DOHH2 (cell line): ENCODE results near the gene MPRIP.

Source experiments
- H3F3A ChIP-seq: fragments of 200-600 bp; sonication (generic), shearing (Covaris generic); 2 replicates; pipeline ENCODE4 v1.6.0; 2016; ENCODE audit warnings: antibody characterized with exemption, mild to moderate bottlenecking; ENCODE audit not compliant: control insufficient read depth, insufficient read depth
- H3K27ac ChIP-seq: fragments of 200-600 bp; sonication (generic); 2 replicates; pipeline ENCODE4 v1.5.1; 2014; ENCODE audit warnings: low read depth, mild to moderate bottlenecking, low read length, moderate library complexity
- H3K27me3 ChIP-seq: fragments of 200-600 bp; sonication (generic); 2 replicates; pipeline ENCODE4 v1.6.1; 2014; ENCODE audit warnings: mild to moderate bottlenecking, low read length, mixed read lengths; ENCODE audit not compliant: control insufficient read depth
- H3K36me3 ChIP-seq: fragments of 200-600 bp; sonication (generic); 2 replicates; pipeline ENCODE4 v1.6.1; 2014; ENCODE audit warnings: mild to moderate bottlenecking, low read length, moderate library complexity, mixed read lengths; ENCODE audit not compliant: control insufficient read depth
- H3K4me1 ChIP-seq: fragments of 200-600 bp; sonication (generic); 2 replicates; pipeline ENCODE4 v1.6.1; 2014; ENCODE audit warnings: mild to moderate bottlenecking, low read length, mixed read lengths; ENCODE audit not compliant: control insufficient read depth
- H3K4me2 ChIP-seq: fragments of 200-600 bp; sonication (generic); 2 replicates; pipeline ENCODE4 v1.6.0; 2014; ENCODE audit warnings: mild to moderate bottlenecking, low read length, moderate library complexity
- H3K4me3 ChIP-seq: fragments of 200-600 bp; sonication (generic); 2 replicates; pipeline ENCODE4 v1.5.1; 2014; ENCODE audit warnings: mild to moderate bottlenecking, low read length, mixed read lengths
- H3K79me2 ChIP-seq: fragments of 200-600 bp; sonication (generic); 2 replicates; pipeline ENCODE4 v1.6.1; 2014; ENCODE audit warnings: mild to moderate bottlenecking, low read length, mixed read lengths; ENCODE audit not compliant: control insufficient read depth
- H3K9me2 ChIP-seq: fragments of 200-600 bp; sonication (generic); replicated peaks from 2 replicates; pipeline ENCODE4 v1.6.1; 2014; ENCODE audit warnings: mild to moderate bottlenecking, low read length, mixed read lengths; ENCODE audit not compliant: control insufficient read depth
- H3K9me3 ChIP-seq: fragments of 200-600 bp; sonication (generic); 2 replicates; pipeline ENCODE4 v1.6.1; 2014; ENCODE audit warnings: antibody characterized with exemption, low read length, mixed read lengths; ENCODE audit not compliant: control insufficient read depth, insufficient read depth
- H4K20me1 ChIP-seq: fragments of 200-600 bp; sonication (generic); 2 replicates; pipeline ENCODE4 v1.6.0; 2014; ENCODE audit warnings: low read depth, mild to moderate bottlenecking, antibody characterized with exemption, low read length, moderate library complexity; ENCODE audit not compliant: control insufficient read depth, insufficient read depth
- EZH2phosphoT487 ChIP-seq: fragments of 200-600 bp; sonication (generic); IDR thresholded peaks from 2 replicates; pipeline ENCODE4 v1.6.1; 2017; ENCODE audit warnings: borderline replicate concordance, mild to moderate bottlenecking, antibody characterized with exemption, low read length, moderate library complexity, mixed read lengths
- TF ChIP-seq, protein P1 (sequence below): fragments of 200-600 bp; sonication (generic); IDR thresholded peaks from one replicate; pipeline ENCODE4 v1.5.1; 2014; ENCODE audit warnings: antibody characterized with exemption, mild to moderate bottlenecking, low read depth, low read length; ENCODE audit not compliant: poor library complexity, severe bottlenecking

The MPRIP gene

DNA sequence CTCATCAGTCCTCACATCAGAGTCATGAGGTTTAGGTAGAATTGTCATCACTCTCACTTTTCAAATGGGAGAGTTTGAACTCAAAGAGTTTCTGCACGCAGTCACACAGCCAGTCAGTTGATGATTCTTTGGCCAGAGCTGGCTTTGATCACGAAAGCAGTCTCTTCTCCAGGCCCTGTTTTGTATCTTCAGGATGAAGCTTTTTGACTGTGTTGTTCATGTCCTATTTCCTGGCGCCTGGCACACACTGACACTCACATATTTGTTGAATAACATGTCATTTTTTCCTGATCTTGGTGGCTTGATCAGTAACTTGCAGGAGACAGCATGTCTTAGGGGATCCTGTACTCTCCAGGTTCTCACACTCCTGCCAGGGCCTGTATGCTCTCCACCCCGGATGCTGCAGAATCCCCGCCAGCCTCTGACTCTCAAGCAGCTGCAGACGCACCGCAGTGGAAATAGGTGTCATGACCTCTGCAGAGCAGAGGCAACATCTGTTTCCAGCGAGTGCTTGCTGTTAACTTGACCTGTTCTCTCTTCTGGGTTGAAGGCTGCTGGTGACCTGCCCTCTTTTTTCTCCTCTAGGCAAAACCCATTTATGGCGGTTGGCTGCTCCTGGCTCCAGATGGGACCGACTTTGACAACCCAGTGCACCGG, 33.0 kb downstream of the MPRIP start:
- H3K4me1 ChIP-seq = peaks cover 8% of the 10 kb centered on the region; the same call in 1 of the 2 replicates
- H3F3A ChIP-seq = no peaks in the 10 kb centered on the region
- no peaks in the 10 kb centered on the region for H3K9me3 ChIP-seq
- no peaks in the 10 kb centered on the region for H3K9me2 ChIP-seq
- no peaks in the 10 kb centered on the region for H3K27me3 ChIP-seq
- H3K36me3 ChIP-seq = peaks cover 19% of the 10 kb centered on the region
- peaks cover 11% of the 10 kb centered on the region; the same call in 1 of the 2 replicates for H4K20me1 ChIP-seq
- H3K4me3 ChIP-seq = no peak overlapping the region
- peaks cover 71% of the 10 kb centered on the region for H3K79me2 ChIP-seq
- TF ChIP-seq, protein P1, sequence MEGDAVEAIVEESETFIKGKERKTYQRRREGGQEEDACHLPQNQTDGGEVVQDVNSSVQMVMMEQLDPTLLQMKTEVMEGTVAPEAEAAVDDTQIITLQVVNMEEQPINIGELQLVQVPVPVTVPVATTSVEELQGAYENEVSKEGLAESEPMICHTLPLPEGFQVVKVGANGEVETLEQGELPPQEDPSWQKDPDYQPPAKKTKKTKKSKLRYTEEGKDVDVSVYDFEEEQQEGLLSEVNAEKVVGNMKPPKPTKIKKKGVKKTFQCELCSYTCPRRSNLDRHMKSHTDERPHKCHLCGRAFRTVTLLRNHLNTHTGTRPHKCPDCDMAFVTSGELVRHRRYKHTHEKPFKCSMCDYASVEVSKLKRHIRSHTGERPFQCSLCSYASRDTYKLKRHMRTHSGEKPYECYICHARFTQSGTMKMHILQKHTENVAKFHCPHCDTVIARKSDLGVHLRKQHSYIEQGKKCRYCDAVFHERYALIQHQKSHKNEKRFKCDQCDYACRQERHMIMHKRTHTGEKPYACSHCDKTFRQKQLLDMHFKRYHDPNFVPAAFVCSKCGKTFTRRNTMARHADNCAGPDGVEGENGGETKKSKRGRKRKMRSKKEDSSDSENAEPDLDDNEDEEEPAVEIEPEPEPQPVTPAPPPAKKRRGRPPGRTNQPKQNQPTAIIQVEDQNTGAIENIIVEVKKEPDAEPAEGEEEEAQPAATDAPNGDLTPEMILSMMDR = no peak
- TF ChIP-seq EZH2phosphoT487 = no peak
- H3K27ac ChIP-seq = no peak overlapping the region
- no peak overlapping the region for H3K4me2 ChIP-seq

DNA sequence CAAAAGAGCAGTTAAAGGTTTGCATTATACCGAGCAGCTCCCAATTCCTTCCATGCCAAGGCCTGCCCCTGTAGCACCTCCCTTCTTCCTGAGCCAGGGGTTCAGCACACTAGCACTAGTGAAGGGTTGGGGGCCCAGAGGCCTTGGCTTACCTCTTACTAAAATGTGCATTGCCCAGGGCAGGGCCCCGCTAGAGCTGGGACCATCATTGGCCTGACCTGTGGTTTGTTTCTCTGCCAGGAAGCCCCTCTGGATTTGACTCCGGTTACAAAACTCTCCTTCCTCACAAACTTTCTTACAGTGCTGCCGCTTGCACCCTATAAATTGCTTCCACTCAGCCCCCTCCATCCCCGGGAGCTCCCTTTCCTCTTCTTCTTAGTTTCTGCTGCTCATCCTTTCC, 33.8 kb downstream of the MPRIP start:
- H3K27me3 ChIP-seq = no peaks in the 10 kb centered on the region
- peaks cover 4% of the 10 kb centered on the region; the same call in 1 of the 2 replicates for H4K20me1 ChIP-seq
- no peak overlapping the region for H3K4me2 ChIP-seq
- H3K4me1 ChIP-seq = peaks cover 8% of the 10 kb centered on the region; the same call in 1 of the 2 replicates
- peaks cover 19% of the 10 kb centered on the region for H3K36me3 ChIP-seq
- H3K9me2 ChIP-seq = no peaks in the 10 kb centered on the region
- TF ChIP-seq, protein P1 = no peak
- no peak for TF ChIP-seq EZH2phosphoT487
- H3K9me3 ChIP-seq = no peaks in the 10 kb centered on the region
- peaks cover 66% of the 10 kb centered on the region for H3K79me2 ChIP-seq
- H3F3A ChIP-seq = no peaks in the 10 kb centered on the region
- no peak overlapping the region for H3K27ac ChIP-seq
- no peak overlapping the region for H3K4me3 ChIP-seq

DNA sequence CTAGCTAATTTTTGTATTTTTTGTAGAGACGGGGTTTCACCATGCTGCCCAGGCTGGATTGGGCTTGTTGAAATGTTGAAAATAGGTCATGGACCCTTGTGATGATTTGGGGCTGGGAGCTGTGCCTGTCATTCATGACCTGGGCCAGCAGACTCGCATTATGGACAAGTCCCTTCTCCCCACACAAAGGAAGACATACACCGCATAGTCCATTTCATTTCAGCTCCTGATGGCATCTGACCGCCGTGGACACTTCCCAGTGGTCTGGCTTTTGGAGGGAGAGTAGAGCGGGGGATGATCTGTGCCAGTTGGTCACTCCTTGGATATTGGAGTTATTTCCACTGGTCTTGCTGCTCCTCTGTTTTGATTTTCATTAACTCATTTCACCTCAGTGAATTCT, 34.8 kb downstream of the MPRIP start:
- Histone ChIP-seq H4K20me1 (peaks cover 4% of the 10 kb centered on the region; the same call in 1 of the 2 replicates), H3K4me3 (no peak overlapping the region), H3K9me2 (no peaks in the 10 kb centered on the region), H3K27me3 (no peaks in the 10 kb centered on the region), H3K4me1 (peaks cover 8% of the 10 kb centered on the region; the same call in 1 of the 2 replicates), H3K27ac (no peak overlapping the region), H3F3A (no peaks in the 10 kb centered on the region), H3K36me3 (peaks cover 15% of the 10 kb centered on the region), H3K9me3 (no peaks in the 10 kb centered on the region), H3K4me2 (no peak overlapping the region), H3K79me2 (peaks cover 60% of the 10 kb centered on the region)
- TF ChIP-seq, protein P1 = no peak
- no peak for TF ChIP-seq EZH2phosphoT487
